OCI-LY7 (cell line): Measurements from ENCODE around the gene GAS7.

Experiments
- EZH2phosphoT487 ChIP-seq: fragments of 200-600 bp; sonication (generic); IDR thresholded peaks from 2 replicates; pipeline ENCODE4 v1.6.1; 2018; ENCODE audit warnings: low read depth, borderline replicate concordance, mild to moderate bottlenecking, mixed run types, antibody characterized with exemption, low read length, moderate library complexity, mixed read lengths
- TF ChIP-seq, protein P1 (sequence below): fragments of 200-600 bp; sonication (generic); conservative IDR thresholded peaks from 2 replicates; pipeline ENCODE4 v1.5.1; 2014; ENCODE audit warnings: mild to moderate bottlenecking, antibody characterized with exemption, low read length, moderate library complexity, mixed read lengths

GRCh38 chr17:9981344-9981915 is 217.0 kb downstream of the GAS7 start:
- no peak for TF ChIP-seq EZH2phosphoT487
- TF ChIP-seq, protein P1, sequence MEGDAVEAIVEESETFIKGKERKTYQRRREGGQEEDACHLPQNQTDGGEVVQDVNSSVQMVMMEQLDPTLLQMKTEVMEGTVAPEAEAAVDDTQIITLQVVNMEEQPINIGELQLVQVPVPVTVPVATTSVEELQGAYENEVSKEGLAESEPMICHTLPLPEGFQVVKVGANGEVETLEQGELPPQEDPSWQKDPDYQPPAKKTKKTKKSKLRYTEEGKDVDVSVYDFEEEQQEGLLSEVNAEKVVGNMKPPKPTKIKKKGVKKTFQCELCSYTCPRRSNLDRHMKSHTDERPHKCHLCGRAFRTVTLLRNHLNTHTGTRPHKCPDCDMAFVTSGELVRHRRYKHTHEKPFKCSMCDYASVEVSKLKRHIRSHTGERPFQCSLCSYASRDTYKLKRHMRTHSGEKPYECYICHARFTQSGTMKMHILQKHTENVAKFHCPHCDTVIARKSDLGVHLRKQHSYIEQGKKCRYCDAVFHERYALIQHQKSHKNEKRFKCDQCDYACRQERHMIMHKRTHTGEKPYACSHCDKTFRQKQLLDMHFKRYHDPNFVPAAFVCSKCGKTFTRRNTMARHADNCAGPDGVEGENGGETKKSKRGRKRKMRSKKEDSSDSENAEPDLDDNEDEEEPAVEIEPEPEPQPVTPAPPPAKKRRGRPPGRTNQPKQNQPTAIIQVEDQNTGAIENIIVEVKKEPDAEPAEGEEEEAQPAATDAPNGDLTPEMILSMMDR = no peak
